HEK293 (cell line): Measurements from ENCODE around the gene RHEX.
A peak's percentile ranks its signal among the peaks of the same experiment; 100 is the strongest.

Experiments used
- CTCF ChIA-PET: fragments of 350-600 bp; formaldehyde crosslinking; extraction: SDS; loops from one replicate; lab custom pipeline; 2021; ENCODE audit warnings: antibody characterized with exemption; lab: Yijun Ruan, JAX
- POLR2A ChIA-PET: fragments of 300-600 bp; formaldehyde crosslinking; extraction: SDS; loops from one replicate; lab custom pipeline; 2020; ENCODE audit warnings: antibody characterized with exemption, inconsistent platforms; lab: Yijun Ruan, JAX
- H3K27ac ChIP-seq: fragments of 200-500 bp; sonication (Bioruptor generic); 2 replicates; pipeline ENCODE4 v1.5.1; 2014; ENCODE audit warnings: low read depth, low read length, control low read depth, inconsistent platforms; ENCODE audit errors: extremely low read depth
- H3K36me3 ChIP-seq, 2 experiments: fragments of 200-500 bp in 1 of 2; sonication (Bioruptor generic) in 1 of 2; 1 replicate in 1 of 2; 2 replicates in 1 of 2; pipeline ENCODE4 v1.5.1; 2014 to 2017; ENCODE audit warnings: inconsistent platforms in 2 of 2, low read length in 2 of 2; ENCODE audit not compliant: control insufficient read depth in 2 of 2, insufficient read depth in 1 of 2
- H3K4me1 ChIP-seq: fragments of 200-500 bp; sonication (Bioruptor generic); 2 replicates; pipeline ENCODE4 v1.5.1; 2014; ENCODE audit warnings: mild to moderate bottlenecking, low read length, inconsistent platforms; ENCODE audit not compliant: control insufficient read depth, insufficient read depth
- H3K4me3 ChIP-seq: 2 replicates; pipeline ENCODE4 v1.5.1; 2011; ENCODE audit warnings: low read depth, mild to moderate bottlenecking, control low read depth, low read length, moderate library complexity
- H3K9me3 ChIP-seq: fragments of 200-500 bp; sonication (Bioruptor generic); 2 replicates; pipeline ENCODE4 v1.5.1; 2014; ENCODE audit warnings: low read depth, low read length, inconsistent platforms; ENCODE audit not compliant: control insufficient read depth, insufficient read depth
- PRDM1 ChIP-seq: fragments of 450-650 bp; formaldehyde crosslinking; IDR thresholded peaks from 2 replicates; pipeline ENCODE4; 2016; ENCODE audit warnings: missing biosample characterization, missing genetic modification characterization
- ZFHX2 ChIP-seq: fragments of 450-650 bp; formaldehyde crosslinking; conservative IDR thresholded peaks from 2 replicates; pipeline ENCODE4 v1.5.1; 2016; ENCODE audit warnings: missing biosample characterization, missing genetic modification characterization
- ZNF140 ChIP-seq: fragments of 450-650 bp; formaldehyde crosslinking; IDR thresholded peaks from 2 replicates; pipeline ENCODE4 v1.5.1; 2016; ENCODE audit warnings: missing biosample characterization, missing genetic modification characterization
- ZNF202 ChIP-seq: fragments of 450-650 bp; formaldehyde crosslinking; IDR thresholded peaks from 2 replicates; pipeline ENCODE4 v1.5.1; 2016; ENCODE audit warnings: missing biosample characterization, missing genetic modification characterization, borderline replicate concordance
- ZNF404 ChIP-seq: fragments of 450-650 bp; formaldehyde crosslinking; IDR thresholded peaks from 2 replicates; pipeline ENCODE4 v1.5.1; 2017; ENCODE audit warnings: missing biosample characterization, missing genetic modification characterization
- ZNF426 ChIP-seq: fragments of 450-650 bp; formaldehyde crosslinking; IDR thresholded peaks from 2 replicates; pipeline ENCODE4 v1.5.1; 2017; ENCODE audit warnings: missing biosample characterization, missing genetic modification characterization, mild to moderate bottlenecking, inconsistent platforms, moderate library complexity
- ZNF501 ChIP-seq: fragments of 450-650 bp; formaldehyde crosslinking; IDR thresholded peaks from 2 replicates; pipeline ENCODE4 v1.5.1; 2016; ENCODE audit warnings: missing biosample characterization, missing genetic modification characterization
- ZNF660 ChIP-seq: fragments of 450-650 bp; IDR thresholded peaks from 2 replicates; pipeline ENCODE4 v1.5.1; 2018; ENCODE audit warnings: missing biosample characterization, mild to moderate bottlenecking, missing genetic modification characterization
- ZNF664 ChIP-seq: fragments of 450-650 bp; formaldehyde crosslinking; IDR thresholded peaks from 2 replicates; pipeline ENCODE4 v1.5.1; 2016; ENCODE audit warnings: missing biosample characterization, missing genetic modification characterization
- ZNF792 ChIP-seq: fragments of 450-650 bp; formaldehyde crosslinking; IDR thresholded peaks from 2 replicates; pipeline ENCODE4 v1.5.1; 2016; ENCODE audit warnings: missing biosample characterization, missing genetic modification characterization
- TF ChIP-seq, protein P1 (sequence below): fragments of 450-650 bp; formaldehyde crosslinking; IDR thresholded peaks from 2 replicates; pipeline ENCODE4 v1.5.1; 2017; ENCODE audit warnings: missing biosample characterization, missing genetic modification characterization
- TF ChIP-seq, protein P2 (sequence below): fragments of 450-650 bp; formaldehyde crosslinking; IDR thresholded peaks from 2 replicates; pipeline ENCODE4; 2016; ENCODE audit warnings: missing biosample characterization, missing genetic modification characterization
- TF ChIP-seq, protein P3 (sequence below): fragments of 450-650 bp; formaldehyde crosslinking; IDR thresholded peaks from 2 replicates; pipeline ENCODE4 v1.5.1; 2016; ENCODE audit warnings: missing biosample characterization, missing genetic modification characterization

Gene RHEX

DNA sequence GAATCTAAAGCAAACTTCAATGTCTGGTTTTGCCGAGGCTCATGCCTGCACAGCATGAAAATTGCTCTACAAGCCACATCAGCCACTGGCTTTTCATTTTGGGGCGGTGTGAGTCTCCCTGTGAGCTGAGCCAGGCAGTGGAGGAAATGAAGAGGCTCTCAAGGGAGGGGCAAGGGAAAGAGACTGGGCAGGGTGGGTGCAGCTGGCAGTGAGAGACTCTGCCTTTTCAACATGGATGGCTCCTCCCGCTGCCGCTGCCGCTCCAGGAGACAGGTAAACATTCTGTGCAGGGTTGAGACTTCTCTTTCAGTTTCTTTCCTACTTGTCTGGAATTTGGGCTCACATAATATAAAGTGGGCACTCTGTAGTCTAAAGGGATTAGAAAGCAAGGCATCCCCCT, 17.9 kb upstream of the RHEX start (continued):
- TF ChIP-seq, protein P1, sequence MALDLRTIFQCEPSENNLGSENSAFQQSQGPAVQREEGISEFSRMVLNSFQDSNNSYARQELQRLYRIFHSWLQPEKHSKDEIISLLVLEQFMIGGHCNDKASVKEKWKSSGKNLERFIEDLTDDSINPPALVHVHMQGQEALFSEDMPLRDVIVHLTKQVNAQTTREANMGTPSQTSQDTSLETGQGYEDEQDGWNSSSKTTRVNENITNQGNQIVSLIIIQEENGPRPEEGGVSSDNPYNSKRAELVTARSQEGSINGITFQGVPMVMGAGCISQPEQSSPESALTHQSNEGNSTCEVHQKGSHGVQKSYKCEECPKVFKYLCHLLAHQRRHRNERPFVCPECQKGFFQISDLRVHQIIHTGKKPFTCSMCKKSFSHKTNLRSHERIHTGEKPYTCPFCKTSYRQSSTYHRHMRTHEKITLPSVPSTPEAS = no peak
- TF ChIP-seq ZNF140 = no peak
- TF ChIP-seq ZNF501 (tag by site-specific recombination) = no peak

DNA sequence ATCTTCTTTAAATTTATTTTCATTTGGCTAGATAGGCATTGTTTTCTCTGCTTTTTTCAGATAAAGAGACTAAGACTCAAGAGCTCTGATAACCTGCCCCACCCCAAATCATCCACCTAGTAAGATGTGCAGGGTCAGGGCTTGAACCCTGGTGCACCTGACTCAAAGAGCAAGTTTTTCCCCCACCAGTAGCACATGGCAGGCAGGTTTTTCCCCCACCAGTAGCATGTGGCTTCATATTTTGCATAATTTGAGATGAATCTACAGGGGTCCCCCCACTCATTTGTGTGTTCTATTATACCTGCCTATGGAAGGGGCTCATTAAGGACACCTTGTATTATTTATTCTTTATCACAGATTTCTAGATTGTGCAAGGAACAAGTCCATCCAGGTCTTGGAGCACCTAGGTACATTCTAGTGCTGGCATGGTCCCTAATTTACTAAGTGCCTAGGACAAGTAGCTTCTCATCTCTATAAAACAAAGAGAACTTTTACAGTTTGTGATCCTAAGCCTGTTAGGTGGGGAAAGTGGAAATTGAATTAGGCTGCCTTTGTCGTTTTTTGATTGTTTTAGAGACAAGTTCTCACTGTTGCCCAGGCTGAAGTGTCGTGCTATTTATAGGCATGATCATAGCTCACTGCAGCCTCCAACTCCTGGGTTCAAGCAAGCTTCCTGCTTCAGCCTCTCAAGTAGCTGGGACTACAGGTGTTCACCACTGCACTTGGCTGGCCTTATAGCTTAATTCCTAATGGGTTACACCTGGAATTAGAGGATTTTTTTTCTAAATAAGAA, 16.1 kb upstream of the RHEX start:
- H3K4me1 ChIP-seq = no peaks in the 10 kb centered on the region
- POLR2A ChIA-PET = no interaction called here
- no peak overlapping the region for H3K27ac ChIP-seq
- no peak overlapping the region for H3K4me3 ChIP-seq
- CTCF ChIA-PET = interaction anchor here (0.6 to 1.7 kb wide), 5 partner anchors 62 to 1448 kb away, joined by 3 to 4 read pairs (median 3); no protein-coding TSS in a partner anchor
- TF ChIP-seq, protein P2, sequence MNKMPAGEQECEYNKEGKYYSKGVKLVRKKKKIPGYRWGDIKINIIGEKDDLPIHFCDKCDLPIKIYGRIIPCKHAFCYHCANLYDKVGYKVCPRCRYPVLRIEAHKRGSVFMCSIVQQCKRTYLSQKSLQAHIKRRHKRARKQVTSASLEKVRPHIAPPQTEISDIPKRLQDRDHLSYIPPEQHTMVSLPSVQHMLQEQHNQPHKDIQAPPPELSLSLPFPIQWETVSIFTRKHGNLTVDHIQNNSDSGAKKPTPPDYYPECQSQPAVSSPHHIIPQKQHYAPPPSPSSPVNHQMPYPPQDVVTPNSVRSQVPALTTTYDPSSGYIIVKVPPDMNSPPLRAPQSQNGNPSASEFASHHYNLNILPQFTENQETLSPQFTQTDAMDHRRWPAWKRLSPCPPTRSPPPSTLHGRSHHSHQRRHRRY (tag by site-specific recombination) = no peak
- TF ChIP-seq ZNF660 (tag by site-specific recombination) = peak; percentile 97
- TF ChIP-seq, all 188 proteins: peak for 1
- no peaks in the 10 kb centered on the region for H3K9me3 ChIP-seq
- no peaks in the 10 kb centered on the region for H3K36me3 ChIP-seq

DNA sequence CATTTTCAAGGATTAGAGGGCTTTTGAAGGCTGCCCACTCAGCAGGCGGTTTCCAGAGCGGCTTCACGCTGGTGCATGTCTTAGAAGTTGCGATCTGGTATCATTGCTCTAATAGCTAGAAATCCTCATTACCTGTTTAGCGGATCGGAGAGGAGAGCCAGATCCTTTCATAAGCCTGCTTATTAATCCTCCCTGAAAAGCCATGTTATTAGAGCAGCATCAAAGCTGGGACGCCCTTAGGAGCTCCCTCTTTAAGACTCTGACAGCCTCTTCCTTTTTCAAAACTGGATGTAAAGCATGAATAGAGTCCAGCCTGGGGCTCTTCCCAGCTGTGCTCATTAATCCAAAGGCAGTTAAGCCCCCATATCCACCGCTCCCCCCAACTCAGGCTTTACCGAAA, 15.4 kb upstream of the RHEX start:
- POLR2A ChIA-PET = no interaction called here
- Histone ChIP-seq H3K4me1 (no peaks in the 10 kb centered on the region), H3K9me3 (no peaks in the 10 kb centered on the region), H3K36me3 (no peaks in the 10 kb centered on the region), H3K4me3 (no peak overlapping the region), H3K27ac (no peak overlapping the region)
- CTCF ChIA-PET = interaction anchor here (0.6 to 1.7 kb wide), 3 partner anchors 14 to 68 kb away, joined by 3 to 4 read pairs (median 3); partner anchors contain the start of gene CTSE
- TF ChIP-seq ZNF404 (no peak), ZNF426 (tag by site-specific recombination) (no peak), ZFHX2 (tag by site-specific recombination) (peak; percentile 34; the same call in 1 of the 2 replicates)
- TF ChIP-seq, protein P3, sequence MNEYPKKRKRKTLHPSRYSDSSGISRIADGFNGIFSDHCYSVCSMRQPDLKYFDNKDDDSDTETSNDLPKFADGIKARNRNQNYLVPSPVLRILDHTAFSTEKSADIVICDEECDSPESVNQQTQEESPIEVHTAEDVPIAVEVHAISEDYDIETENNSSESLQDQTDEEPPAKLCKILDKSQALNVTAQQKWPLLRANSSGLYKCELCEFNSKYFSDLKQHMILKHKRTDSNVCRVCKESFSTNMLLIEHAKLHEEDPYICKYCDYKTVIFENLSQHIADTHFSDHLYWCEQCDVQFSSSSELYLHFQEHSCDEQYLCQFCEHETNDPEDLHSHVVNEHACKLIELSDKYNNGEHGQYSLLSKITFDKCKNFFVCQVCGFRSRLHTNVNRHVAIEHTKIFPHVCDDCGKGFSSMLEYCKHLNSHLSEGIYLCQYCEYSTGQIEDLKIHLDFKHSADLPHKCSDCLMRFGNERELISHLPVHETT (tag by site-specific recombination) = no peak

DNA sequence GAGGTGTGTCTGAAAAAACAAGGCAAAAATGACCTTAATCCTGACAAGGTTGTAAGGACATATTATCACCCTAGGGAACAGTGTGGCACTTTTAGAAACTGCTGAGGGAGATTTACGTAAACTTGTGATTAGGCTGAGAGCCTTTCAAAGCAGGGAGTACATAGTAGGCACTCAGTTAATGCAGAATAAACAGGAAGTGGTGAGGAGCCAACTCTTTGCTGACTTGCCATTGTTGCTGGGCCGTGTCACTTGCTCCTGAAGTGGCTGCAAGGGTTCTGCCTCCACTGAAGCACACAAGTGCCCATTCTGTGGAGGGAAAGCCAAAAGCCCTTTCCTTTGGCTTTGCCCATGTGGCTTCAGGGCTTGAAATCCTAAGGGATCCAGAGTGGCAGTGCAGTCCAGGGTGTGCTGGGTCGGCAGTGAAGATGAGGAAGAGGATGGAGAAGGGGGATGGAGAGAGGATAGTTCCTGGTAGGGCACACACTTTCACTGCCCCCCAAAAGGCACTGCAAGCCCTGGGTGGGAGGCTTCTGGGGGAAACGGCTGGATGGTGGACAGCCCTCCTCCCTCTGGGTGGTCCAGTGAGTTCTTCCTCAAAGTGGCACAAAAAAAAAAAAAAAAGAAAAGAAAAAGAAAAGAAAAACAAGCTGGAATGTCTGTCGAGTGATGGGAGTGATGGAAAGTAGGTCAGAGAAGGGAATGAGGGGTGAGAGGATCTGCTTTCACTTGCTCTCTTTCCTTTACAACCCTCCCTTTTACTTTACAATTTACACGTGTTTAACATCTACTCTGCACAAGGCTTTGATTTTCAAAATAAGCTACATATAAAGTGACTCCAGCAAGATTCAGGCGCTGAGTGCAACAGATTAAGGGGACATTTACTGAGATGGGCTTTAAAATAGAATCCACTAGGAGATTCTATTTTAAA, 13.7 kb upstream of the RHEX start:
- POLR2A ChIA-PET = no interaction called here
- H3K9me3 ChIP-seq = no peaks in the 10 kb centered on the region
- no peaks in the 10 kb centered on the region for H3K4me1 ChIP-seq
- no peaks in the 10 kb centered on the region for H3K36me3 ChIP-seq
- CTCF ChIA-PET = interaction anchor here (2.2 kb wide), 1 partner anchor 9 kb away, joined by 9 read pairs; no protein-coding TSS in a partner anchor
- no peak overlapping the region for H3K4me3 ChIP-seq
- TF ChIP-seq ZNF792 (tag by site-specific recombination) (0 out of 2 replicates have a peak, but pooled peaks have one; percentile 57), PRDM1 (tag by site-specific recombination) (peak; percentile 98), ZNF202 (no peak), ZNF664 (tag by site-specific recombination) (peak; percentile 79; the same call in 1 of the 2 replicates)
- TF ChIP-seq, all 188 proteins: peak for 3
- no peak overlapping the region for H3K27ac ChIP-seq
